Skin of body (tissue), 2 donors: ENCODE measurements around the gene MBOAT7. TPM values are rescaled to one million over a fixed set of nuclear protein-coding genes. Genes with fewer than 3 reads are reported as not detected.
"Not testable (repeated sequence)": the region's sequence is repeated elsewhere in the genome, so short reads cannot be mapped to it uniquely, and the experiment has no call there.

Experiments used
- DNase-seq: peaks from one replicate; lab custom pipeline; 2025; lab: John Stamatoyannopoulos, UW
- total RNA-seq: library from RNA; depleted of rRNA; stranded (reverse); fragments of >200 nt; gene quantifications from one replicate; pipeline ENCODE4 v1.2.3, GENCODE V29; 2014

MBOAT7 gene
- total RNA-seq, 1 donor from 2014 or later = 18.8 TPM

- DNase-seq = no peak
Measured at GRCh38 chr19:54209058-54209810, 19.9 kb upstream of the MBOAT7 start.

GRCh38 chr19:54208784-54209057 is 19.3 kb upstream of the MBOAT7 start:
- DNase-seq = no peak

- peak; percentile 45 for DNase-seq
Measured at GRCh38 chr19:54207983-54208783, 18.8 kb upstream of the MBOAT7 start.

GRCh38 chr19:54207676-54207982 is 18.2 kb upstream of the MBOAT7 start:
- no peak for DNase-seq

- not testable (repeated sequence) for DNase-seq
Measured at GRCh38 chr19:54207193-54207592, 17.8 kb upstream of the MBOAT7 start.

GRCh38 chr19:54206831-54207177 is 17.4 kb upstream of the MBOAT7 start:
- no peak for DNase-seq

GRCh38 chr19:54206030-54206830 is 16.9 kb upstream of the MBOAT7 start:
- DNase-seq = no peak

GRCh38 chr19:54204767-54205468 is 15.5 kb upstream of the MBOAT7 start:
- no peak for DNase-seq

GRCh38 chr19:54203151-54203611 is 13.8 kb upstream of the MBOAT7 start:
- DNase-seq = no peak

GRCh38 chr19:54201980-54202379 is 12.6 kb upstream of the MBOAT7 start:
- DNase-seq = no peak

- no peak for DNase-seq
Measured at GRCh38 chr19:54201172-54201701, 11.9 kb upstream of the MBOAT7 start.

- DNase-seq = no peak
Measured at GRCh38 chr19:54199401-54199800, 10.0 kb upstream of the MBOAT7 start.

- no peak for DNase-seq
Measured at GRCh38 chr19:54197121-54197520, 7.7 kb upstream of the MBOAT7 start.

- DNase-seq = no peak
Measured at GRCh38 chr19:54196536-54196935, 7.2 kb upstream of the MBOAT7 start.

GRCh38 chr19:54194463-54194862 is 5.1 kb upstream of the MBOAT7 start:
- not testable (repeated sequence) for DNase-seq

- no peak for DNase-seq
Measured at GRCh38 chr19:54193011-54193410, 3.6 kb upstream of the MBOAT7 start.

- no peak for DNase-seq
Measured at GRCh38 chr19:54191811-54192453, 2.6 kb upstream of the MBOAT7 start.

GRCh38 chr19:54191011-54191810 is 1.8 kb upstream of the MBOAT7 start, which contains the start of gene TSEN34:
TSS of gene TSEN34 (plus strand) at chr19:54191308. CDS start at chr19:54191365, 57 bp downstream.
- peak; percentile 86 for DNase-seq

- peak; percentile 100 for DNase-seq
Measured at GRCh38 chr19:54190503-54191010, 1.2 kb upstream of the MBOAT7 start.
